Naive thymus-derived CD8-positive, alpha-beta T cell (primary cell): ENCODE measurements around the gene SCAF1. TPM values are rescaled to one million over a fixed set of nuclear protein-coding genes. Genes with fewer than 3 reads are reported as not detected.

ENCODE experiments used
- ATAC-seq, 2 donors: fragments of 150-1000 bp; cut with Tn5 transposase in 1 of 2; sonication (Bioruptor Pico), chemical (Tn5 transposase) in 1 of 2; 1 replicate in 1 of 2; 2 replicates in 1 of 2; pipeline ENCODE4 v1.10.0; 2021; ENCODE audit warnings: mild to moderate bottlenecking in 2 of 2, moderate library complexity in 2 of 2
- POLR2A ChIA-PET: fragments of 350-600 bp; sonication (Branson Sonifier 250); formaldehyde crosslinking; loops from one replicate; lab custom pipeline; 2021; ENCODE audit warnings: antibody characterized with exemption; lab: Charles Lee
- DNase-seq, 10 donors: peaks; one replicate each; pipeline versions ENCODE4 v3.0.0 to v3.0.0-alpha.2; 2020 to 2022
- H3K27ac Mint-ChIP-seq, 10 donors: one replicate each; pipeline ENCODE4 v1.8.0; 2020 to 2022; ENCODE audit warnings: mild to moderate bottlenecking in 10 of 10, mixed read lengths in 10 of 10, moderate library complexity in 4 of 10, inconsistent platforms in 1 of 10
- H3K27me3 Mint-ChIP-seq, 5 donors: one replicate each; pipeline ENCODE4 v1.8.0; 2021 to 2022; ENCODE audit warnings: mixed read lengths in 5 of 5
- H3K36me3 Mint-ChIP-seq, 3 donors: one replicate each; pipeline ENCODE4 v1.8.0; 2020 to 2022; ENCODE audit warnings: mixed read lengths in 3 of 3, mild to moderate bottlenecking in 2 of 3, inconsistent platforms in 1 of 3
- H3K4me1 Mint-ChIP-seq, 4 donors: one replicate each; pipeline ENCODE4 v1.8.0; 2021 to 2022; ENCODE audit warnings: mixed read lengths in 4 of 4
- H3K4me3 Mint-ChIP-seq, 10 donors: one replicate each; pipeline ENCODE4 v1.8.0; 2020 to 2022; ENCODE audit warnings: mild to moderate bottlenecking in 10 of 10, mixed read lengths in 10 of 10, moderate library complexity in 6 of 10, inconsistent platforms in 1 of 10
- H3K9me3 Mint-ChIP-seq, 9 donors: one replicate each; pipeline ENCODE4 v1.8.0; 2020 to 2022; ENCODE audit warnings: mixed read lengths in 9 of 9, mild to moderate bottlenecking in 3 of 9, inconsistent platforms in 1 of 9, moderate library complexity in 1 of 9
- polyA plus RNA-seq, 3 donors: library from polyadenylated mRNA; unstranded; fragments of 300-500 nt; fragmentation: Illumina TruSeq; gene quantifications; one replicate each; pipeline ENCODE4 v1.2.3, GENCODE V29; 2021
- total RNA-seq, 8 experiments: library from RNA in 2 of 8; stranded (reverse) in 2 of 8; gene quantifications; one replicate each; pipeline ENCODE4 v1.2.3 and lab custom pipeline; 2021 to 2026

SCAF1 gene
- total and polyA plus RNA-seq, 5 experiments from 2014 or later, result 1.1 to 62.3 (median 2.5) TPM

GRCh38 chr19:49684983-49685553, 43.1 kb downstream of the SCAF1 start:
- peak overlapping the region in 2 of 10 donors; percentile 25 to 75 for H3K27ac Mint-ChIP-seq
- POLR2A ChIA-PET, result interaction anchor here (1.1 kb wide), 1 partner anchor 157 kb away, joined by 4 read pairs; the partner anchor contains the start of gene RCN3

DNA sequence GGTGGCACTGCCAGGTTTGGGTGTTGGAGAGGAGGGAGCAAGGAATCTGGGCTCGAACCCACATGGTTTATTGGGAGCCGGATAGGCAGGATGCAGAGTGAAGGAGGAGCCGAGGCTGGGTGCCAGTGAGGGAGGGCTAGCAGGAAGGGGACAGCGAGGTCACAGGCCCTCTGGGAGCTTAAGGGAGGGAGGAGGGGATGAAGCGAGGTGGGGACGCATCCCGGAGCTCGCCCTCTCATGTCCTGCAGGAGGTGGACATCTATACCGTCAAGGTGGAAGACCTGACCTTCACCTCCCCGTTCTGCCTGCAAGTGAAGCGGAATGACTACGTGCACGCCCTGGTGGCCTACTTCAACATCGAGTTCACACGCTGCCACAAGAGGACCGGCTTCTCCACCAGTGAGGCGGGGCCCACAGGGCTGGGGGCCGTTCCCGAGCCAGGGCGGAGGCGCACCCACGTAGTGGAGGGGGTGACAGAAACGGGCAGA, 43.9 kb downstream of the SCAF1 start:
- Mint-ChIP-seq H3K36me3 (peaks cover 0 to 52% (median 11%) of the 10 kb centered on the region in 3 donors), H3K4me3 (no peak overlapping the region), H3K9me3 (no peaks in the 10 kb centered on the region), H3K4me1 (peaks cover 12 to 27% (median 20%) of the 10 kb centered on the region in 4 donors), H3K27me3 (peaks cover 0 to 7% (median 7%) of the 10 kb centered on the region in 5 donors), H3K27ac (peak overlapping the region in 1 of 10 donors; percentile 75)
- POLR2A ChIA-PET, result interaction anchor here (0.7 to 1.1 kb wide), 2 partner anchors 158 to 197 kb away, joined by 4 to 5 read pairs; partner anchors contain the start of gene RCN3
- ATAC-seq (no peak), DNase-seq (no peak)

More at GRCh38 chr19:49684983-49685553, 43.1 kb downstream of the SCAF1 start:
- Mint-ChIP-seq H3K36me3 (peaks cover 0 to 57% (median 12%) of the 10 kb centered on the region in 3 donors), H3K4me1 (peaks cover 8 to 26% (median 19%) of the 10 kb centered on the region in 4 donors), H3K27me3 (no peaks in the 10 kb centered on the region), H3K9me3 (no peaks in the 10 kb centered on the region), H3K4me3 (no peak overlapping the region)
- no peak for ATAC-seq
- DNase-seq, result no peak

GRCh38 chr19:49686503-49687088, 44.6 kb downstream of the SCAF1 start:
- Mint-ChIP-seq H3K27me3 (peaks cover 0 to 11% (median 8%) of the 10 kb centered on the region in 5 donors), H3K36me3 (peaks cover 0 to 46% (median 11%) of the 10 kb centered on the region in 3 donors), H3K4me1 (peaks cover 16 to 31% (median 24%) of the 10 kb centered on the region in 4 donors), H3K4me3 (no peak overlapping the region), H3K27ac (no peak overlapping the region), H3K9me3 (no peaks in the 10 kb centered on the region)
- no peak for DNase-seq
- POLR2A ChIA-PET, result interaction anchor here (0.7 to 1.1 kb wide), 2 partner anchors 159 to 198 kb away, joined by 4 to 5 read pairs; partner anchors contain the start of gene RCN3
- ATAC-seq, result no peak

DNA sequence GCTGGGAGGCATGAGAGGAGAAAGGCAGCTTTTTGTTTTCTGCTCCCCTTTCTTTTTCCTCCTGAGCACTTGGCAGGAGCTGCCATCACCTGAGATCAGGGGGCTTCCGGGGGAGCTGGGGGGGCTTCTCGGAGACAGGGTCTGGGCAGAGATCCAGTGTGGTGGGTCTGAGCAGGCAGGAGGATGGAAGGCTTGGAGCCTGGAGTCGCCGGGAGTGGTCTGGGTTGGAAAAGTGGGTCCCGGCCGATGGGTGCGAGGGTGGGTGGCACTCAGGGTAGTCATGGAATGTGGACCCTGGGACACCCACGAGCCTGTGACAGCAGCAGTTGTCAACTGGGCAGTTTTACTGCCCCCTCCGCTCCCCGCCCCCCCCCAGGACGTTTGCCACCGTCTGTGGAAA, 45.1 kb downstream of the SCAF1 start:
- peaks cover 0 to 42% (median 11%) of the 10 kb centered on the region in 3 donors for H3K36me3 Mint-ChIP-seq
- POLR2A ChIA-PET, result no interaction called here
- peak overlapping the region in 1 of 10 donors; percentile 30 for H3K4me3 Mint-ChIP-seq
- ATAC-seq, result no peak
- peak overlapping the region in 1 of 10 donors; percentile 12 for H3K27ac Mint-ChIP-seq
- no peaks in the 10 kb centered on the region for H3K9me3 Mint-ChIP-seq
- H3K4me1 Mint-ChIP-seq, result peaks cover 16 to 33% (median 24%) of the 10 kb centered on the region in 4 donors
- no peak for DNase-seq
- peaks cover 0 to 11% (median 8%) of the 10 kb centered on the region in 5 donors for H3K27me3 Mint-ChIP-seq

DNA sequence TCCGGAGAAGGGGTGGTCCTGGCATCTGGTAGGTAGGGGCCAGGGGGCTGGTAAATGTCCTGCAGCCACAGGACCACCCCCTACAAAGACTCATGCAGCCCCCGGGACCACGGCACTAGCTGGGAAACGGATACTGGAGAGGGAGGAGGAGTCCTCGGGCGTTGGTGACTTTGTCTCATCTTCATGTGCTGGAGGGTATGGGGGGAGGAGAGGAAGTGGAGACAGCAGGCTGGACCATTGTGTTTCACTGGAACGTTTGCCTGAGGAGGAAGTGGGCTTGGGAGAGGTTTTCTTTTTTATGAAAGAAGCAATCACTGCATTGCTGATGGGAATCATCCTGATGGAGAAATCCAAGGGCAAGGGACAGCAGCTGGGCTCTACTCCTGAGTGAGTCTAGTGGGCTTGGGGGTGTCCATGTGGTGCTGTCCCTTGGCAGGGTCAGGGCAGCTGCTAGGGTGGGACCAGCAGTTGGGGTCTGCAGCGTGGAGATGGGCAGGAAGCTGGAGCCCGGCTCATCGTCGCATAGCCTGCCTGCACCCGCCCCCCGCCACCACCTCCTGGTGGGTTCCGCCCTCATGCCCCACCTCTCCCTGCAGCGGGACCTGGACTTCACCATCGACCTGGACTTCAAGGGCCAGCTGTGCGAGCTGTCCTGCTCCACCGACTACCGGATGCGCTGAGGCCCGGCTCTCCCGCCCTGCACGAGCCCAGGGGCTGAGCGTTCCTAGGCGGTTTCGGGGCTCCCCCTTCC, 45.7 kb downstream of the SCAF1 start:
- ATAC-seq (no peak), DNase-seq (no peak)
- peaks cover 0 to 36% (median 8%) of the 10 kb centered on the region in 3 donors for H3K36me3 Mint-ChIP-seq
- peaks cover 16 to 33% (median 24%) of the 10 kb centered on the region in 4 donors for H3K4me1 Mint-ChIP-seq
- POLR2A ChIA-PET, result no interaction called here
- H3K9me3 Mint-ChIP-seq, result no peaks in the 10 kb centered on the region
- H3K27me3 Mint-ChIP-seq, result peaks cover 0 to 11% (median 11%) of the 10 kb centered on the region in 5 donors
- peak overlapping the region in 4 of 10 donors; percentile 11 to 71 (median 26) for H3K27ac Mint-ChIP-seq
- no peak overlapping the region for H3K4me3 Mint-ChIP-seq

- H3K4me3 Mint-ChIP-seq, result no peak overlapping the region
- H3K9me3 Mint-ChIP-seq, result no peaks in the 10 kb centered on the region
- H3K36me3 Mint-ChIP-seq, result peaks cover 0 to 27% (median 8%) of the 10 kb centered on the region in 3 donors
- H3K27ac Mint-ChIP-seq, result peak overlapping the region in 3 of 10 donors; percentile 28 to 51 (median 32)
- DNase-seq (no peak), ATAC-seq (no peak)
- peaks cover 0 to 16% (median 11%) of the 10 kb centered on the region in 5 donors for H3K27me3 Mint-ChIP-seq
- POLR2A ChIA-PET, result interaction anchor here (0.8 to 1.3 kb wide), 3 partner anchors 10 to 181 kb away, joined by 3 to 11 read pairs (median 3); no protein-coding TSS in a partner anchor
- H3K4me1 Mint-ChIP-seq, result peaks cover 16 to 33% (median 24%) of the 10 kb centered on the region in 4 donors
Measured at GRCh38 chr19:49688531-49689132, 46.6 kb downstream of the SCAF1 start.

GRCh38 chr19:49689133-49690078, 47.4 kb downstream of the SCAF1 start, which contains the start of gene ADM5:
Gene ADM5, plus strand, starts transcription at chr19:49689594. Its CDS starts 244 bp downstream, at chr19:49689838.
- Mint-ChIP-seq H3K36me3 (peaks cover 0 to 19% (median 3%) of the 10 kb centered on the region in 3 donors), H3K9me3 (no peaks in the 10 kb centered on the region), H3K4me3 (peak within 1 kb of the TSS; percentile 85 to 99 (median 92)), H3K27me3 (peaks cover 0 to 18% (median 11%) of the 10 kb centered on the region in 5 donors), H3K27ac (peak within 1 kb of the TSS in 8 of 10 donors; percentile 20 to 81 (median 64)), H3K4me1 (peaks cover 16 to 33% (median 23%) of the 10 kb centered on the region in 4 donors)
- POLR2A ChIA-PET, result interaction anchor here (0.6 to 1.3 kb wide), 5 partner anchors 9 to 180 kb away, joined by 3 to 11 read pairs (median 4); no protein-coding TSS in a partner anchor
- DNase-seq, result peak in 5 of 10 donors; percentile 26 to 51 (median 44)
- ATAC-seq, result peak; percentile 64 to 67

DNA sequence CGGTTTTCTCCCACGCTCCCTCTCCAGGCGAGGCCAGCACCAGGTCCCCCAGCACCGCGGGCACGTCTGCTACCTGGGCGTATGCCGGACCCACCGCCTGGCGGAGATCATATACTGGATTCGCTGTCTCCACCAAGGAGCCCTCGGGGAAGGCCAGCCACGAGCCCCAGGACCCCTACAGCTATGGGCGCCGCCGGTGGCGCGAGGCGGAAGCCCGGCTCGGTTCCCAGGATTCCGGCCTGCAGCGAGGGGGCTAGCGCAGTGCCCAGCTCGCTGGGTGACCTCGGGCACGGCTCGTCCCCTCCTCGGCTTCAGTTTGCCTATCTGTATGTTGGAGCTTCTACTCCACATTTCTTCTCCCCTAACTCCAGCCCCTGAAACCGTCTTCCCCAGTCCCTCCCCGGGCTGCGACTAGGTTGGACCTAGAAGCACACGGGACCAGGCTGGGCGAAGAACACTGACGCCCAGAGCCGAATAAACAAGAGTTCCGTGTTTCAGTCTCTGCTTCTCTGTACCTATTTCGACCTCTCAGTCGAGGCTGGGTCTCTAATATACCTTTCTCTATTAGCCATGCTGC, 48.2 kb downstream of the SCAF1 start:
- H3K27me3 Mint-ChIP-seq, result peaks cover 0 to 22% (median 11%) of the 10 kb centered on the region in 5 donors
- peaks cover 0 to 16% (median 3%) of the 10 kb centered on the region in 3 donors for H3K36me3 Mint-ChIP-seq
- POLR2A ChIA-PET, result interaction anchor here (0.6 to 1.1 kb wide), 2 partner anchors 9 to 11 kb away, joined by 3 to 4 read pairs; no protein-coding TSS in a partner anchor
- H3K4me3 Mint-ChIP-seq, result peak overlapping the region; percentile 85 to 99 (median 92)
- H3K9me3 Mint-ChIP-seq, result no peaks in the 10 kb centered on the region
- peaks cover 16 to 33% (median 23%) of the 10 kb centered on the region in 4 donors for H3K4me1 Mint-ChIP-seq
- DNase-seq (no peak), ATAC-seq (peak in 1 of 2 donors; percentile 24)
- peak overlapping the region in 8 of 10 donors; percentile 5 to 81 (median 64) for H3K27ac Mint-ChIP-seq

GRCh38 chr19:49690656-49691242, 48.7 kb downstream of the SCAF1 start, which contains the start of gene CPT1C:
Gene CPT1C, plus strand, starts transcription at chr19:49691116. Its CDS starts 1,137 bp downstream, at chr19:49692253.
- Mint-ChIP-seq H3K4me1 (peaks cover 16 to 33% (median 23%) of the 10 kb centered on the region in 4 donors), H3K9me3 (no peaks in the 10 kb centered on the region), H3K27ac (peak within 1 kb of the TSS; percentile 1 to 93 (median 74)), H3K4me3 (peak within 1 kb of the TSS; percentile 85 to 99 (median 92)), H3K36me3 (peaks cover 0 to 10% (median 3%) of the 10 kb centered on the region in 3 donors), H3K27me3 (peaks cover 0 to 22% (median 11%) of the 10 kb centered on the region in 5 donors)
- ATAC-seq, result peak; percentile 73 to 75
- POLR2A ChIA-PET, result interaction anchor here (0.5 to 0.6 kb wide), 2 partner anchors 8 to 12 kb away, joined by 3 to 7 read pairs; no protein-coding TSS in a partner anchor
- peak in 6 of 10 donors; percentile 35 to 62 (median 50) for DNase-seq
